AG10803 (cell line): Measurements from ENCODE around the gene GCHFR.

Source experiments
- DNase-seq: peaks from one replicate; pipeline ENCODE4 v3.0.0; 2010; ENCODE audit warnings: low read depth
- H3K4me3 ChIP-seq: 2 replicates; pipeline ENCODE4 v1.5.1; 2011; ENCODE audit warnings: mild to moderate bottlenecking, low read length, control low read depth
- TF ChIP-seq, protein P1 (sequence below): conservative IDR thresholded peaks from 2 replicates; pipeline ENCODE4 v1.5.1; 2011; ENCODE audit warnings: mild to moderate bottlenecking, low read length, control low read depth, inconsistent platforms

Gene GCHFR

DNA sequence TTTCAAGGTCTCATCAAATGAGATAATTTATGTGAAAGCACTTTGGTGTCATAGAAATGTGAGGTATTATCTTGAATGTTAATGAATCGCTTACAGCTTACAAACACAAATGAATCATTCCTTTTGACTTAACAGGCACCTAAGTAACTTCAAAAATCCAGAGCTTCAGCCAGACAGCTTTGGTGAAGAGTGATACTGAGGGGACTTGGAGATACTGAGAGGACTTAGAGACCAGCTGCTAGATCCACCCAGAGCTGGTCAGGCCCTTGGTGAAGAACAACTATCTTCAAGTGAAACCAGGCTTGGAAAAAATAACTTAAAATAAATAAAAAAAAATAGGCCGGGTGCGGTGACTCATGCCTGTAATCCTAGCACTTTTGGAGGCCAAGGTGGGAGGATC, 26.9 kb downstream of the GCHFR start:
- no peak for DNase-seq
- TF ChIP-seq, protein P1, sequence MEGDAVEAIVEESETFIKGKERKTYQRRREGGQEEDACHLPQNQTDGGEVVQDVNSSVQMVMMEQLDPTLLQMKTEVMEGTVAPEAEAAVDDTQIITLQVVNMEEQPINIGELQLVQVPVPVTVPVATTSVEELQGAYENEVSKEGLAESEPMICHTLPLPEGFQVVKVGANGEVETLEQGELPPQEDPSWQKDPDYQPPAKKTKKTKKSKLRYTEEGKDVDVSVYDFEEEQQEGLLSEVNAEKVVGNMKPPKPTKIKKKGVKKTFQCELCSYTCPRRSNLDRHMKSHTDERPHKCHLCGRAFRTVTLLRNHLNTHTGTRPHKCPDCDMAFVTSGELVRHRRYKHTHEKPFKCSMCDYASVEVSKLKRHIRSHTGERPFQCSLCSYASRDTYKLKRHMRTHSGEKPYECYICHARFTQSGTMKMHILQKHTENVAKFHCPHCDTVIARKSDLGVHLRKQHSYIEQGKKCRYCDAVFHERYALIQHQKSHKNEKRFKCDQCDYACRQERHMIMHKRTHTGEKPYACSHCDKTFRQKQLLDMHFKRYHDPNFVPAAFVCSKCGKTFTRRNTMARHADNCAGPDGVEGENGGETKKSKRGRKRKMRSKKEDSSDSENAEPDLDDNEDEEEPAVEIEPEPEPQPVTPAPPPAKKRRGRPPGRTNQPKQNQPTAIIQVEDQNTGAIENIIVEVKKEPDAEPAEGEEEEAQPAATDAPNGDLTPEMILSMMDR, result no peak
- H3K4me3 ChIP-seq, result no peak overlapping the region

DNA sequence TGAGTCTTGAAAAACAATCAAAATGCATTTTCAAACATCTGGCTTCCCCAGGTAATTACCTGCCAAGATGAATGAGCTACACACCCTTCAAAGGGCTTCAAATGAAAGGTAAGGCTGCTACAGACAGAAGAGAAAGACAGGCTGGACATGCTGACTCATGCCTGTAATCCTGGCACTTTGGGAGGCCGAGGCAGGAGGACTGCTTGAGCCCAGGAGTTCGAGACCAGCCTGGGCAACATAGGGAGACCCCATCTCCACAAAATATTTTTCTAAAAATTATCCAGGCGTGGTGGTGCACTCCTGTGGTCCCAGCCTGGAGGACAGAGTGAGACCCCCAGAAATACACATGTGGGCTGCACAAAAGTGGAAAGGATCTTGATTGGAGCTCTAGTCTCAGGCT, 28.5 kb downstream of the GCHFR start:
- H3K4me3 ChIP-seq, result no peak overlapping the region
- DNase-seq, result no peak
- TF ChIP-seq, protein P1, result no peak

DNA sequence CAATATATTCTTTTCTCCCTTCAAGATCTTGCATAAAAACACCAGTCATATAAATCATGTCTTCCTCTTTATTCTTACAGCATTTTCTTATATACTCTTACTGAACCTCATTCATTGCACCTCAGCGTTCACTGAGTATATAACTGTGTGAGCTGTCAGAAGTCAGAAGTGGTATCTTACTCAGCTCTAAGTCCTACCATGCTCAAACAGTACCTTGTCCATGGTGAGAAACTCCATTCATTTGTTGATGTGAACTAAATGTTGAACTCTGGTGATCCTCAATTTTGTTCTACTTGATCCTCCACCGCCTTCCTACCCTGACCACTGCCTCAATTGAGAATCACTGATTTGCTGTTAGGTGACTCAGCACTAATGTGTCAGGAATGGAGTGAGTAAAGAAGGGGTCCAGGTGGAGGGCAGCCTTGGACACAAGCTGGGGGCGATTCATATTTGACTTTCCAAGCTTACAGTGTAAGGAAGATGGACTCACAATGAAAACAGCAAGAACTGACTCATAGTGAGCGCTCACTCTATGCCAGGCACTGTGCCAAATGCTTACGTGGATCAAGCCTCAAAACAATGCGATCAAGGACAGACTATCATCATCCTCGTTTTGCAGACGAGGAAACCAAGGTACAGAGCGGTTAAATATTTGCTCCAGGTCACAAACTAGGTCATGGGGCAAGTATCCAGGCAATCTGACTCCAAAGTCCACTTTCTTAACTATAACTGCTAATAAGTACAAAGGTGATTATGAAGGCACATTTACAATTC, 29.5 kb downstream of the GCHFR start:
- H3K4me3 ChIP-seq, result no peak overlapping the region
- DNase-seq, result peak; percentile 84
- TF ChIP-seq, protein P1, result no peak

DNA sequence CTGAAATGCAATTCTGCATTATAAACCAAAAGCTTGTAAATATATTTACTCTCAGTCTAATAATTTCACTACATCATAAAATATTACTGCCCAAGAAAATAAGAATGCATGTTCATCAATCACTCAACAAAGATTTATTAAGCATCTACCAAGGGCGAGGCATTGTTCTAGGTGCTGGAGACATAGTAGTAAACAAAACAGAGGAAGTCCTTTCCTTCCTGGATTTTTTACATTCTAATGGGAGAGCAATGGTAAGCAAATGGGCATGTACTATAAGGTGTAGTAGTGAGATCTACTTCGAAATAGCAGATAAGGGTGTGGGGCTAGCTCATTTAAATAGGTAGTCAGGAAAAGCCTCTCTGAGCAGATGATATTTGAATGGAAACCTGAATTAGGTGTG, 32.2 kb downstream of the GCHFR start:
- no peak for DNase-seq
- H3K4me3 ChIP-seq, result no peak overlapping the region
- TF ChIP-seq, protein P1, result no peak

DNA sequence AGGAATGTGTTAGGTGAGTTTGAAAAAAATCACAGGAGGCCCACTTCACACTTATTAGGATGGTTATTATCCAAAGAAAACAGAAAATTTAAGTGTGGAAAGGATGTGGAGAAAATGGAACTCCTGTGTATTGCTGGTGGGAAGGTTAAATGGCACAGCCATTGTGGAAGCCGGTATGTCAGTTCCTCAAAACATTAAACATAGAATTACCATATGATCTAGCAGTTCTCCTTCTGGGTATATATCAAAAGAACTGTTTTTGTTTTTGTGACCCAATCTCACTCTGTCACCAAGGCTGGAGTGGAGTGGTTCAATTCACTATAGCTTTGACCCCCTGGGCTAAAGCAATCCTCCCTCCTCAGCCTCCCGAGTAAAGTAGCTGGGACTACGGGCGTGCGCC, 32.6 kb downstream of the GCHFR start:
- H3K4me3 ChIP-seq, result no peak overlapping the region
- no peak for DNase-seq
- TF ChIP-seq, protein P1, result no peak

DNA sequence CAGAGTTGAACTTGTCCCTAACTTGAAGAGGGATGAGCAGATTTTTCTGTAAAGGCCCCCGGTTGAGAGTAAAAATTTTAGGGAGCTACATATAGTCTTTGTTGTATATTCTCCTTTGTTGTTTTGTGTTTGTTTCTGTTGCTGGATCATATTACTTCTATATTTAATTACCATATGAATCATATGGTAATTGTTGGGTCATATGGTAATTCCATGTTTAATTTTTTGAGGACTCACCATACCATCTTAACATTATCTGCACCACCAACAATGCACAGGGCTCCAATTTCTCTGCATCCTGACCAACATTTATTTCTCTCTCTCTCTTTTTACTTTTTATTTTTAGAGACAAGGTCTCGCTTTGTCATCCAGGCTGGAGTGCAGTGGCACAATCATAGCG, 35.7 kb downstream of the GCHFR start:
- no peak for DNase-seq

DNA sequence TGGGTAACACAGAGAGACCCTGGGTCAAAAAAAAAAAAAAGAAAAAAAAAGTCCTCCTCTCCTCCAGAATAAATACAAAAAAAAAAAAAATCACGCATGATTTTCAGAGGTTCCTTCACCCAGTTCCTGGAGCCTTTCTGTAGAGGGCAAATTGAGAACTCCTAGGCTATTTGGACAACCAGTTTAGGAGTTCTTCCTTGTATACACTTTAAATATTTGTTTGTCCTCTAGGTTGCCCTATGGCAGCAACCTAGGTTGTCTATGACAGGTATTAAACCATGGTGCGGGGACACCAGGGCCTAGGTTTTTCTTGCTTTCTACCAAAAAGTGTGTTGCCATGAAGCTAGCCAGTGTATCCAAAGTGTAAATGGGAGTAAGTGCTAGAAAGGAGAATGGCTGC, 39.2 kb downstream of the GCHFR start:
- no peak for DNase-seq
- no peak overlapping the region for H3K4me3 ChIP-seq
- TF ChIP-seq, protein P1, result no peak

More for the DNA sequence above, 35.7 kb downstream of the GCHFR start:
- TF ChIP-seq, protein P1, result no peak
- no peak overlapping the region for H3K4me3 ChIP-seq
